ENCODE data around the gene OR8D2.

The OR8D2 gene

DNA sequence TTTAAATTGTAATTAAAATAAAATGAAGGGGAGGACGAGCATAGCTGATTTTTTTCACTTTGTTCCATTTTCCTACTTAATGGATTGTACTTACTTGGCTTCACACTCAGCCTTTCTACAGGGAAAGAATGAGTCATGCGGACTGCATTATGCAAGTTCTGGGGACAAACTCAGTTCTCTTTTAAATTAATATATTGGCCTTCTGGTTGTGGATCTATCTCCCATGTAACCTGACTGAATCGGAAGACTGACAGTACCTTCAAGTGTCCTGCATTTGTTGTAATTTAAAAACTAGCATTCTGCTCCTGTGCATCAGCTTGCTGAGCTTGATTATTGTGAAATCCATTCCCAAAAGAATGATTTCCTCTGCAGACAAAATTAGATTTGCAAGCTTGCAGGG, 18.4 kb downstream of the OR8D2 start:
- Histone ChIP-seq H3K4me1 (ENCODE audit: insufficient read depth, low read length, severe bottlenecking) (no peaks in the 10 kb centered on the region), H3K27ac (ENCODE audit: low read depth, low read length, poor library complexity, severe bottlenecking) (no peak overlapping the region), H3K36me3 (ENCODE audit: insufficient read depth, low read length) (no peaks in the 10 kb centered on the region), H3K27me3 (ENCODE audit: insufficient read depth, low read length) (no peaks in the 10 kb centered on the region), H3K4me2 (ENCODE audit: low read length) (no peak overlapping the region), H3K9me3 (ENCODE audit: low read length) (no peaks in the 10 kb centered on the region), H2AFZ (ENCODE audit: low read length) (no peak overlapping the region), H3K9ac (ENCODE audit: low read length) (no peak overlapping the region), H3K4me3 (ENCODE audit: low read depth, low read length, poor library complexity, severe bottlenecking) (no peak overlapping the region), H3K79me2 (ENCODE audit: insufficient read depth, low read length) (no peaks in the 10 kb centered on the region), H4K20me1 (ENCODE audit: insufficient read depth, low read length) (no peaks in the 10 kb centered on the region), H3K9me2 (ENCODE audit: low read depth, low read length) (no peaks in the 10 kb centered on the region), H3F3A (ENCODE audit: insufficient read depth, low read length) (no peaks in the 10 kb centered on the region)
- TF ChIP-seq, protein P1, sequence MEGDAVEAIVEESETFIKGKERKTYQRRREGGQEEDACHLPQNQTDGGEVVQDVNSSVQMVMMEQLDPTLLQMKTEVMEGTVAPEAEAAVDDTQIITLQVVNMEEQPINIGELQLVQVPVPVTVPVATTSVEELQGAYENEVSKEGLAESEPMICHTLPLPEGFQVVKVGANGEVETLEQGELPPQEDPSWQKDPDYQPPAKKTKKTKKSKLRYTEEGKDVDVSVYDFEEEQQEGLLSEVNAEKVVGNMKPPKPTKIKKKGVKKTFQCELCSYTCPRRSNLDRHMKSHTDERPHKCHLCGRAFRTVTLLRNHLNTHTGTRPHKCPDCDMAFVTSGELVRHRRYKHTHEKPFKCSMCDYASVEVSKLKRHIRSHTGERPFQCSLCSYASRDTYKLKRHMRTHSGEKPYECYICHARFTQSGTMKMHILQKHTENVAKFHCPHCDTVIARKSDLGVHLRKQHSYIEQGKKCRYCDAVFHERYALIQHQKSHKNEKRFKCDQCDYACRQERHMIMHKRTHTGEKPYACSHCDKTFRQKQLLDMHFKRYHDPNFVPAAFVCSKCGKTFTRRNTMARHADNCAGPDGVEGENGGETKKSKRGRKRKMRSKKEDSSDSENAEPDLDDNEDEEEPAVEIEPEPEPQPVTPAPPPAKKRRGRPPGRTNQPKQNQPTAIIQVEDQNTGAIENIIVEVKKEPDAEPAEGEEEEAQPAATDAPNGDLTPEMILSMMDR (IDR thresholded peaks at IDR 0.05; ENCODE audit: low read length) = no peak

DNA sequence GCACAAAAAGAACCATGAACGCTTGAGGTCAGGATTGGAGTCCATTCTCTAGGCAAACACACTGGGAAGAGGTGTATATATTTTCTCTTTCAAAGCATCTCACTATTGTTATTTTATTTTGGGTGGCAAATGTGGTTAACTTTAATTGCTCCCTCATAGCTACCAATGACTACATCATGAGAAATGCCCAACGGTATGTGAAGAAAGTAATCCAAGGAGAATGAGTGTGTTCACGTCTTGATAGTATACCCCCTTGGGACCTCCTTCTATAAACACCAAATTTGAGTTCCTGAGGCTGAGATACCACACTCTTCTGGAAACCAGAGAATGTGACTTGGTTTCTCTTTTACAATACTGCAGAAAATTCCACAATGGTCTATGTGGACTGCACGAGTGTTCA, 22.1 kb downstream of the OR8D2 start:
- Histone ChIP-seq H3K4me1 (ENCODE audit: insufficient read depth, low read length, severe bottlenecking) (no peaks in the 10 kb centered on the region), H3K27me3 (ENCODE audit: insufficient read depth, low read length) (no peaks in the 10 kb centered on the region), H3K4me2 (ENCODE audit: low read length) (no peak overlapping the region), H3K9me3 (ENCODE audit: low read length) (no peaks in the 10 kb centered on the region), H3K36me3 (ENCODE audit: insufficient read depth, low read length) (no peaks in the 10 kb centered on the region), H3K79me2 (ENCODE audit: insufficient read depth, low read length) (no peaks in the 10 kb centered on the region), H2AFZ (ENCODE audit: low read length) (no peak overlapping the region), H4K20me1 (ENCODE audit: insufficient read depth, low read length) (no peaks in the 10 kb centered on the region), H3F3A (ENCODE audit: insufficient read depth, low read length) (no peaks in the 10 kb centered on the region), H3K9me2 (ENCODE audit: low read depth, low read length) (no peaks in the 10 kb centered on the region), H3K9ac (ENCODE audit: low read length) (no peak overlapping the region), H3K4me3 (ENCODE audit: low read depth, low read length, poor library complexity, severe bottlenecking) (no peak overlapping the region), H3K27ac (ENCODE audit: low read depth, low read length, poor library complexity, severe bottlenecking) (no peak overlapping the region)
- TF ChIP-seq EZH2 (IDR thresholded peaks at IDR 0.05; ENCODE audit: borderline replicate concordance, low read length) = no peak
- TF ChIP-seq, protein P1 (IDR thresholded peaks at IDR 0.05; ENCODE audit: low read length) = no peak

DNA sequence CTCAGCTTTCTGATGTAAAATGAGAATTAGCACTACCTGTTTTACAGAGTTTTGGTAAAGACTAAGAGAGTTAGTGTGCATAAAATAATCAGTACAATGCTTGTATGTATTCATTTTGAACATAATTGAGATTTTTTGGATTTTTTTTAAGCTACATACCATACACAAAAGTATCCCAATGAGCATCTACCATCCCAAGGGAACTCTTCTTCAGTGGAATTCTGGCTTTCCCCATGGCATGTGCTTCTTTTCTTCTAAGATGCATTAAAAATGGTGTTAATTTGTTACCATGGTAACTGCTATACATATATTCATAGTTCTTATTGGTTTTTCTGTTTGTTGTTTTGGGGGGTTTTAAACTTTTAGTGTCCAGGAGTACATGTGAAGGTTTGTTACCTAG, 24.0 kb downstream of the OR8D2 start:
- Histone ChIP-seq H3K79me2 (ENCODE audit: insufficient read depth, low read length) (no peaks in the 10 kb centered on the region), H4K20me1 (ENCODE audit: insufficient read depth, low read length) (no peaks in the 10 kb centered on the region), H3K9me2 (ENCODE audit: low read depth, low read length) (no peaks in the 10 kb centered on the region), H3K4me2 (ENCODE audit: low read length) (no peak overlapping the region), H3K4me1 (ENCODE audit: insufficient read depth, low read length, severe bottlenecking) (no peaks in the 10 kb centered on the region), H3K27me3 (ENCODE audit: insufficient read depth, low read length) (no peaks in the 10 kb centered on the region), H3F3A (ENCODE audit: insufficient read depth, low read length) (no peaks in the 10 kb centered on the region), H3K9me3 (ENCODE audit: low read length) (no peaks in the 10 kb centered on the region), H2AFZ (ENCODE audit: low read length) (no peak overlapping the region), H3K4me3 (ENCODE audit: low read depth, low read length, poor library complexity, severe bottlenecking) (no peak overlapping the region), H3K27ac (ENCODE audit: low read depth, low read length, poor library complexity, severe bottlenecking) (no peak overlapping the region), H3K36me3 (ENCODE audit: insufficient read depth, low read length) (no peaks in the 10 kb centered on the region), H3K9ac (ENCODE audit: low read length) (no peak overlapping the region)
- no peak for TF ChIP-seq EZH2 (IDR thresholded peaks at IDR 0.05; ENCODE audit: borderline replicate concordance, low read length)
- TF ChIP-seq, protein P1 (IDR thresholded peaks at IDR 0.05; ENCODE audit: low read length) = no peak
